IPS-15b (cell line): ENCODE measurements around the gene JHY.
"Not testable (repeated sequence)": the region's sequence is repeated elsewhere in the genome, so short reads cannot be mapped to it uniquely, and the experiment has no call there.

ENCODE experiments used
- H3K27me3 ChIP-seq: one replicate; pipeline ENCODE4 v1.6.1; 2013; ENCODE audit warnings: low read length; ENCODE audit not compliant: control insufficient read depth, insufficient read depth
- H3K36me3 ChIP-seq: one replicate; pipeline ENCODE4 v1.6.1; 2013; ENCODE audit warnings: low read length; ENCODE audit not compliant: control insufficient read depth, insufficient read depth
- H3K4me1 ChIP-seq: one replicate; pipeline ENCODE4 v1.6.1; 2013; ENCODE audit warnings: mild to moderate bottlenecking, low read length; ENCODE audit not compliant: control insufficient read depth, insufficient read depth
- H3K4me3 ChIP-seq: one replicate; pipeline ENCODE4 v1.5.1; 2013; ENCODE audit warnings: low read depth, low read length
- H3K9ac ChIP-seq: one replicate; pipeline ENCODE4 v1.6.1; 2013; ENCODE audit warnings: low read depth, mild to moderate bottlenecking, low read length
- H3K9me3 ChIP-seq: one replicate; pipeline ENCODE4 v1.6.1; 2013; ENCODE audit warnings: mild to moderate bottlenecking, low read length; ENCODE audit not compliant: control insufficient read depth, insufficient read depth

JHY gene

GRCh38 chr11:122852796-122853160, 29.8 kb upstream of the JHY start:
- H3K36me3 ChIP-seq, result no peaks in the 10 kb centered on the region
- H3K9me3 ChIP-seq, result no peaks in the 10 kb centered on the region
- peaks cover 14% of the 10 kb centered on the region for H3K4me1 ChIP-seq
- no peak overlapping the region for H3K4me3 ChIP-seq
- no peak overlapping the region for H3K9ac ChIP-seq
- no peaks in the 10 kb centered on the region for H3K27me3 ChIP-seq

GRCh38 chr11:122853261-122853660, 29.3 kb upstream of the JHY start:
- Histone ChIP-seq H3K9ac (no peak overlapping the region), H3K4me3 (no peak overlapping the region), H3K4me1 (peaks cover 14% of the 10 kb centered on the region), H3K36me3 (no peaks in the 10 kb centered on the region), H3K27me3 (no peaks in the 10 kb centered on the region), H3K9me3 (no peaks in the 10 kb centered on the region)

- Histone ChIP-seq H3K9me3 (no peaks in the 10 kb centered on the region), H3K9ac (no peak overlapping the region)
These were observed 28.6 kb upstream of the JHY start for GRCh38 chr11:122853971-122854446.

GRCh38 chr11:122861631-122862030, 20.9 kb upstream of the JHY start:
- H3K9ac ChIP-seq, result no peak overlapping the region
- no peaks in the 10 kb centered on the region for H3K27me3 ChIP-seq
- no peaks in the 10 kb centered on the region for H3K4me1 ChIP-seq
- no peak overlapping the region for H3K4me3 ChIP-seq
- no peaks in the 10 kb centered on the region for H3K9me3 ChIP-seq
- no peaks in the 10 kb centered on the region for H3K36me3 ChIP-seq

More at GRCh38 chr11:122853971-122854446, 28.6 kb upstream of the JHY start:
- Histone ChIP-seq H3K27me3 (no peaks in the 10 kb centered on the region), H3K4me3 (no peak overlapping the region), H3K36me3 (no peaks in the 10 kb centered on the region), H3K4me1 (peaks cover 14% of the 10 kb centered on the region)

- H3K4me3 ChIP-seq, result no peak overlapping the region
These were observed 20.5 kb upstream of the JHY start for GRCh38 chr11:122862091-122862490.

GRCh38 chr11:122863154-122863553, 19.4 kb upstream of the JHY start:
- H3K36me3 ChIP-seq, H3K9ac ChIP-seq, H3K27me3 ChIP-seq, H3K4me3 ChIP-seq, H3K9me3 ChIP-seq, H3K4me1 ChIP-seq: not testable (repeated sequence)

More at GRCh38 chr11:122862091-122862490, 20.5 kb upstream of the JHY start:
- no peaks in the 10 kb centered on the region for H3K9me3 ChIP-seq
- no peaks in the 10 kb centered on the region for H3K4me1 ChIP-seq
- no peaks in the 10 kb centered on the region for H3K27me3 ChIP-seq
- H3K36me3 ChIP-seq, result no peaks in the 10 kb centered on the region
- no peak overlapping the region for H3K9ac ChIP-seq

- no peaks in the 10 kb centered on the region for H3K36me3 ChIP-seq
- H3K4me1 ChIP-seq, result no peaks in the 10 kb centered on the region
- no peaks in the 10 kb centered on the region for H3K9me3 ChIP-seq
- no peak overlapping the region for H3K9ac ChIP-seq
- no peak overlapping the region for H3K4me3 ChIP-seq
- no peaks in the 10 kb centered on the region for H3K27me3 ChIP-seq
These were observed 18.7 kb upstream of the JHY start for GRCh38 chr11:122863704-122864326.

GRCh38 chr11:122864386-122865115, 18.0 kb upstream of the JHY start:
- Histone ChIP-seq H3K9ac (no peak overlapping the region), H3K4me1 (no peaks in the 10 kb centered on the region), H3K9me3 (no peaks in the 10 kb centered on the region), H3K4me3 (no peak overlapping the region), H3K36me3 (no peaks in the 10 kb centered on the region), H3K27me3 (no peaks in the 10 kb centered on the region)

- no peak overlapping the region for H3K4me3 ChIP-seq
- no peaks in the 10 kb centered on the region for H3K36me3 ChIP-seq
- no peak overlapping the region for H3K9ac ChIP-seq
- no peaks in the 10 kb centered on the region for H3K9me3 ChIP-seq
- no peaks in the 10 kb centered on the region for H3K4me1 ChIP-seq
- no peaks in the 10 kb centered on the region for H3K27me3 ChIP-seq
These were observed 12.9 kb upstream of the JHY start for GRCh38 chr11:122869622-122870021.

GRCh38 chr11:122871302-122871701, 11.3 kb upstream of the JHY start:
- no peaks in the 10 kb centered on the region for H3K4me1 ChIP-seq
- no peaks in the 10 kb centered on the region for H3K9me3 ChIP-seq
- no peak overlapping the region for H3K4me3 ChIP-seq
- no peaks in the 10 kb centered on the region for H3K27me3 ChIP-seq
- H3K36me3 ChIP-seq, result no peaks in the 10 kb centered on the region
- no peak overlapping the region for H3K9ac ChIP-seq

GRCh38 chr11:122872046-122872445, 10.5 kb upstream of the JHY start:
- Histone ChIP-seq H3K27me3 (no peaks in the 10 kb centered on the region), H3K4me3 (no peak overlapping the region), H3K9ac (no peak overlapping the region), H3K9me3 (no peaks in the 10 kb centered on the region), H3K4me1 (no peaks in the 10 kb centered on the region), H3K36me3 (no peaks in the 10 kb centered on the region)

GRCh38 chr11:122874991-122875390, 7.6 kb upstream of the JHY start:
- H3K36me3 ChIP-seq, result no peaks in the 10 kb centered on the region
- H3K4me1 ChIP-seq, result peaks cover 4% of the 10 kb centered on the region
- no peak overlapping the region for H3K4me3 ChIP-seq
- H3K27me3 ChIP-seq, result no peaks in the 10 kb centered on the region
- no peak overlapping the region for H3K9ac ChIP-seq
- no peaks in the 10 kb centered on the region for H3K9me3 ChIP-seq
